SH-SY5Y (cell line): ENCODE data around the gene NUP188.

ENCODE experiments used
- GATA2 ChIP-seq: IDR thresholded peaks from 2 replicates; pipeline ENCODE4 v1.6.1; 2011; ENCODE audit warnings: mild to moderate bottlenecking, low read depth, low read length
- GATA3 ChIP-seq: IDR thresholded peaks from 2 replicates; pipeline ENCODE4 v1.6.1; 2011; ENCODE audit warnings: low read depth, mild to moderate bottlenecking, low read length, moderate library complexity

GRCh38 chr9:129012343-129012742 is 64.8 kb downstream of the NUP188 start:
- TF ChIP-seq GATA2 (no peak), GATA3 (no peak)
